HG02885 (cell line): ENCODE data around the gene POLD2.

Experiments used
- ATAC-seq: cut with Tn5 transposase; IDR thresholded peaks from one replicate; pipeline ENCODE4 v1.9.1; 2021; ENCODE audit warnings: mild to moderate bottlenecking; ENCODE audit not compliant: unreplicated experiment, poor library complexity

Gene POLD2

DNA sequence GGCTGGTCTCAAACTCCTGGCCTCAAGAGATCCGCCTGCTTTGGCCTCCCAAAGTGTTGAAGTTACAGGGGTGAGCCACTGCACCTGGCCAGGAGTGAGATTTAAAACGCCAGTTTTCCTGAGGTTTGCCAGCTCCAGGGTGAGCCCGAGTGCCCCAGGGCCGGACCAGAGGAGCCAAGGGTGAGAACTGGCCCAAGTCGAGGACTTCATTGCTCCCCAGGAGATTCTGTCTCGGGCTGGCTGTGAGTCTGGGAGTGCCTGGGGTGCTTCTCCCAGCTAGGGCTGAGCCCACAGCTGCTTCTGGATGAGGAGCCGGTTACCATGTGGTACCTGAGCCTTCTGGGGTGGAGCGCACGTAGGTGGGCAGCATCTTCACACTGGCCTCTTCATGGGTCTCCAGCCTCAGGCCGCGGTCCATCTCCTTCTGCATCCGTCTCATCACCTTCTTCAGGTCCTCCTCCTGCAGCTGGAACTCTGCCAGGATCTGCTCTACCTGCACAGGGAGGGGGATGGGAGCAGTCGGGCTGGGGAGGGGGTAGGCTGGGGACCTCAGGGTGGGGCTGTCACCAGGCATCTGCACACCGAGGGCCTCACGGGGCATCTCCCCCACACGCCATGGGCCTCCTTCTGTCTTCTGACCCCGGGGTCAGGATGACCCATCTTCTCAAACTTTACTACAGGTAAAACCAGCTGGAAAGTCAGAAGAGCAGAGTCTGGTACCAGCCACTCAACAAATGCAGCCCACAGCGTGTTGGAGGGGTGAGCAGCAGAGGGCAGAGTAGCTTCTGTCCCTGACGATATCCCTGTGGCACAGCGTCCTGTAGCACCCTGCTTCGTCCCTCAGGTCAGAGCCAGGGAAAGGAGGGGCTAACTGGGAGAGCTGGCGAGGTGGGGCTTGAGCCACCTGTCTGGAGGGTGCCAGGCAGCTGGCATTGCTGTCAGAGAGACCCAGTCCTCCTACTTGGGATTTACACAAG is 29.9 kb upstream of the POLD2 start:
- ATAC-seq = no peak

DNA sequence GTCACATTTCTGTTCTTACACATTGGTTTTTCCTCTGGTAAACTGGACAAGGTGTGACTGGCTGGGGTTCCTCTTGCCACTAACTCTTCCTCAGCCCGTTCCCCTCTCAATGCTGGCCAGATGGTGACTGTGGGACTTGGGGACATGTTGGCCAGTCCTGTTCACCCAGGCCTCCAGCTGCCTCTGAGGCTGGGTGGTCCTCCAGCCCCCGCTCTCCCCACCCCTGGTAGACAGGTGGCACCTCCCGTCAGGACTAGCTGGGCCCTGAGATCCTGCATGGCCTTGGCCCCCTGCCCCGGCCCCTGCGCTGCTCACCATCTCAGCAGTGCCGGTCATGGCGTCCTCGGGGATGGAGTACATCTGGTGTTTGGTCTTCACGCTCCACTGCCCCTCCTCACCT is 28.6 kb upstream of the POLD2 start:
- ATAC-seq = no peak

DNA sequence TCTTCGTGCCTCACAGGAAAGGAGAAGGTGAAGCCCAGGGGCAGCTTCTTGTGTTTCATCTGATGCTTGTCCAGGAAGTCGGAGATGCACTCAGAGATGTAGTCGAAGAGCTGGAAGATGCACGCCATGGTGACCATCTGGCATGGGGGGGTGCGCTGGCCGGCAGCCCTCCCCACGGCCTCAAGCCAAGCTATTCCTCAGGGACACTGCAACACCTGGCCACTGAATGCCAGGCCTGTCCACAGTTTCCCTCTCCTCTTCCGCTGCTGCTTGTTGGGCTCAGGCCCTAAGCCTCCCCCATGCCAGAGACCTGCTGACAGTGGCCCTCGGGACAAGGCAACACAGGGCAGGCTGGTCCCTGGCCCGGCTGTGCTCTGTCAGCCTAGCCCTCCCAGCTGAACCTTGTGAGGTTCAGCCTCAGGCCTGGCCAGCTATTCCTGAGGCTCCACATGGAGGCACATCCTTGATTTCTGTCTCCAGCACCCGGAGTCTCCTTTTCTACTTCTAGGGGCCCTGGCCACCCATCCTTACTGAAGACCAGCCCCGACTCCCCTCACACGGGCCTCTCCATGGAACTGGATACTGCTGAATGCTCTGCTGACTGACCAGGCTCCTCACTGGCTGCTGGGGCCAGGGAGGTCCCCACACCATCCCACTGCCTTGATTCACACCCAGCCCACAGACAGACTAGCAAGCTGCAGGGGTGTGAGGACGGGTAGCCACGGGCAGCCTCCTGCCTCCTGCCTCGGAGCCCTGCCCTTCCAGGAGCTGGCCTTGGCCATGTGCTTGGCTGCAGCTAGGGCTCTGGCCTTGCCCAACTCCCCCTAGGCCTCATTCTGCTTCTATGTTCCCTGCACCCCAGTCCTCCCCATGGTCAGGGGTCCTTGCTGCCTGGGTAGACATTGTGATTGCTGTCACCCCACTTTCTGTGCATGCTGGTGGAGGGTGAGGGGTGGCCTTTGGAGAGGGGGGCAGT is 27.9 kb upstream of the POLD2 start:
- no peak for ATAC-seq

DNA sequence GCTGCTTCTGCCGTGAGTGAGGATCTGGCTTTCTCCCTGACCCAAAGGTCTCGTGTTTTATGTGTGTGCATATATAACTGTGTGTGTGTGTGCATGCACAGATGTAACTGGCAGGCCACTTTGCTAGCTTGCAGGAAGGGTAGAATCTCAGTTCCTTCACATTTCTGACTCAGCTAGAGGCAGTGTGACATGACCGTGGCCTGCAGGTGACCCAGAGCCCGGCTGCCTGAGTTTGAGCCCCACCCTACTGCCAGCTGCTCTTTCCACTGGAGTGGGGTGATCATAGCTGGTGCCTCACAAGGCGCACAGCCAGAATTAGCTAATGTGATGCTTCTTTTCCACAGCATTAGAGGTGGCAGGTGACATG is 27.1 kb upstream of the POLD2 start:
- no peak for ATAC-seq

DNA sequence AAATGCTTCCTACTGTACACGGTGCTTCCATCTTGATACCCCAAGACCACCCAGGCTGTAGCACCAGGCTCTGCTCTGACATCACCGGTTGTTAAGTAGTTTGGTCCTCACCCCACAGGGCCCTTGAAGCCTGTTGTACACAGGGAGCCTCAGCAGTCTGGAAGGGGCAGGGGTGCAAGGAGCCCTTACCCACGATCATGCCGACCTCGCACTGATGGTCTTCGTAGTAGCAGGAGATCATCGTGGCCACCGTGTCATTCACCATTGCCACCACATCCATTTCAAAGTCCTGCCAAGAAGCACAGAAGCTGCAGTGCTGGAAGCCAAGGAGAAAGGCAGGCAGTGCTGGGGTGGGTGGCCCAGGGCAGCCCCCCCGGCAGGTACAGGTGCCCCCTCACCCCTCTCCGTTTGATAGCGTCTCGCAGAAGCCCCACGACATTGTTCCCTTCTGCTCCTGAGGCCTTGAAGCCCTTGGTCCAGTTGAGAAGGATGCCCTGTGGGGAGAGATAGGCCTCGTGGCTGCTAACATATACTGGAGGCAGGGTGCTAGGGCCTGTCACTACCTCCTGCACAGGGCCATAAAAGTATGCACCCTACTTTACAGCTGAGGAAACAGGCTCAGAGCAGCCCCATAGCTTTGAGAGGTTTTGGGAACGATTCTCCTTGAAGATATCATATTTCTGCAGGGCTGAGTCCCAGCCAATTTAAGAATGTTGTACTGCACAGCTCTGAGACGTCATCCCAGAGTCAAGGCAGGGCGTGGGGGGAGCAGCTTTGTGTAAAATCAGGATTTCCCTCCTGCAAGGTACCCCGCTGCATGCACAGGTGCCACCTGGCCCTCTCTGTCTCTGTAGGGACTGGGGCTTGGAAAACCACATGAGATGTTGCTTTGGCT is 26.5 kb upstream of the POLD2 start:
- no peak for ATAC-seq

DNA sequence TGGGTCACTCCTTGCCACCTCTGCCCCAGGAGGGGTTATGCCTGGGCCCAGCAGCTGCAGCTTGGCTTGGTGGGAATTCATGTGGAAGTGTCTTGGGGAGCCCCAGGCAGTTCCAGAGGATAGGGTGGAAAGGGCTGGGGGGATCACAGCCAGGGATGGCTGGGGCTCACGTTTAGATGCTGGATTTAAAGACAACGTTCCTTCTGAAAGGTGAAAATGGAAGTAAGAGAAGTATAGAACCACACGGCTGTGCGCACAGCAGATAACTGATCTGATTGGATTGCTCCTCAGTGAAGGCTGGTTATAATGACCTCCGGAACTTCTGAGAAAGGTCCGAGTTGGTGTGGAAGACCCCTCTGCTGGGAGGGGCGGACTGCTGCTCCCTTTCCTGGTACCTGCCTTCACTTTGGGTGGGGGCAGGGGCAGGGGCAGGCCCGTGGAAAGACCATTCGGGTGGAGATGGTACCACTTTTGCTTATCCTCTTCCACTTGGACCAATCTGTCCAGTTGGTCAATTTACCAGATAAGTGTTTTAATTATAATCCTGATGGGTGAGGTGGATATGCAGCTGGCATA is 25.7 kb upstream of the POLD2 start:
- no peak for ATAC-seq

DNA sequence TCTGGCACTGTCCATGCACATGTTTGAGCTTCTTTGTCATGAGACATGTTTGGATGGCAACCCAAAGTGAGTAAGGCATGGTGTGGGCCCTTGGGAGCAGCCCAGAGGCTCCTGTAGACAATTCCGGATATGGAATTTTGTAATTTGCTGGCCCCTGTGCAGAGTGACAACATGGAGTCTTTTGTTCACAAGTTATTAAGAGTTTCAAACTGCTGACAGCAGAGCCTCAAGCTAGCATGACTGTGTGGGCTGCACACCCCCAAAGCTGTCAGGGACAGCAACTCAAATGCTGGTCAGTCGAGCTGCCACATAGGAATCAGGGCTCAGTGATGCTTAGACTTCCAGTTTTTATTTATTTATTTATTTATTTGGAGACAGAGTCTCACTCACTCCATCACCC is 24.8 kb upstream of the POLD2 start:
- no peak for ATAC-seq

DNA sequence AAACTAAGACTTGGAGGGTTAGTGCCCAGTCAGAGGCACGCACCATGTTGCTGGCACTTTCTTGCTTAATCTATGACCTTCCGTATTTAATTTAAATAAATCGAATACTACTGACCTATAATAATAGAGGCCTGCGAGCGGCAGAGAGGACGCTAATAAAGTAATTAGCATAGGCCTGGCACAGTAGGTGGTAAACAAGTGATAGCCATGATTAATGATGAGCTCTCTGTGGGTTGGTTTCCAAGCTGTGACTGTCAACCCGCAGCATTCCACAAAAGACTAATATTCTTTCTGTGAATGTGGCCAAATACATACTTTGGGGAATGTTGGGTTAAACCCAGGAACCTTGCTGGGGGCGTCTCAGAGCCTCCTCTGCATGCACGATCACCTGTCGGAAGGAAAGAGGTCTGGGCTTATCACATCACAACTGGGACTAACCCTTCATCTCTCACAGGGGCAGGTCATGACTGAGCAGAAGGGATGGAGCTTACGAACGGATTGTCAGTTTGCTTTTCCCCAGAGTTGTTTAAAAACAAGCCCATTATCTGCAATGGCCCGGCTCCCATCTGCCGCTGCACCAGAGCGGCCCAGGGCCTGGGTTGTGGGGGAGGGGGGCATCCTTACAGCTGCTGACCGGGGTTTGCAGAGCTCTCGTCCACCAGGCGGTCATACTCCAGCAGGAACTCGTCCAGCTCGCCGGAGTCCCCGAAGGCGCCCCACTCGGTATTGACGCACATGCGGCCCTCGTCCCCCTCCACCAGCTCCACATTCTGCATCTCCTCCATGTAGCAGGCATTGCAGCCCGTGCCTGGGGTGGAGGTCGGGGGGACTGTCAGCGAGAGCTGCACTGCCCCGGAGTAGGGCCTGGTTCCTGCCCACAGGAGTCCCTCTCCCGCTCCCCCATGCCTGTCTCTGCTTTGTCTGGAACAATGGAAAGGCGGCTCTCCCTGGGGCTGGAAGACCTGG is 24.0 kb upstream of the POLD2 start:
- ATAC-seq = no peak

DNA sequence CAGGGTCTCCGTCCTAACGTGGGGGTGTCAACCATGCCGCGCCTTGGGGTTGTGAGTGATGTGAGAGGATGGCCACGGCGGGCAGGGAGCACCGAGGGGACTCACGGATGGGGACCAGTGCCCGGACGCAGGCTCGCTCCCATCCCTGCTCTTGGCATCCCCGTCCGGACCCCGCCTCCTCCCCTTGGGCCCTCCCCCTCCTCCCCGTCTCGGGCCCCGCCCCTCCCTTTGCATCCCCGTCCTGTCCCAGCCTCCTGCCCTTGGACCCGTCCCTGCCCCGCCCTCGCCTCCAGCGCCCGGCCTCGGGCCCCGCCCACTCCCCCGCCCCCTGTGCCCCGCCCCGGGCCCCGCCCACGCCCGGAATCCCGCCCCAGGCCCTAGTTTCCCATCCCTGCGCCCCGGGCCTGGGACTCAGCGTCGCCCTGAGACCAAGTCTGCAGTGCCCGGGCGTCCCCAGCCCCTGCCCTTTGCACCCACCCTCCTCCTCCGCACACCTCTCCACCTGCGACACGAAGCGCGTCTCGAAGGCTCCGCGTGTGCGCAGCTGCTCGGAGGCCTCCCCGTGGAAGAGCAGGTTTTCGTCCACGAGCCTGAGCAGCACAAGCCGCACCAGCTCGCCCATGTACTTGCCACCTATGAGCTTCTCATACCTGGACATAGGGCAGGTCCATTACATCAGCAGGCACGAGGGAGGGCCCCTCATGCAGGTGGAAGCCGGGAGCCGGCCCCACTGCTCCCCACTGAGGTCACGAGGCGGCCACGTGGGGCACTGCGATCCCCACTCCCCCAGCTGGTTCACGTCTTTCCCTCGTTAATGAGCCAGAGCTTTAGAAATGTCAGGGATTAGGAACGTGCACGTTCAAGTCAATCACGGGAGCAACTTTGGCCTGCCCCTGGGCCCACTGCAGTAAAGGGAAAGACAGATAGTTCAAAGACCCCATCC is 22.9 kb upstream of the POLD2 start:
- no peak for ATAC-seq

DNA sequence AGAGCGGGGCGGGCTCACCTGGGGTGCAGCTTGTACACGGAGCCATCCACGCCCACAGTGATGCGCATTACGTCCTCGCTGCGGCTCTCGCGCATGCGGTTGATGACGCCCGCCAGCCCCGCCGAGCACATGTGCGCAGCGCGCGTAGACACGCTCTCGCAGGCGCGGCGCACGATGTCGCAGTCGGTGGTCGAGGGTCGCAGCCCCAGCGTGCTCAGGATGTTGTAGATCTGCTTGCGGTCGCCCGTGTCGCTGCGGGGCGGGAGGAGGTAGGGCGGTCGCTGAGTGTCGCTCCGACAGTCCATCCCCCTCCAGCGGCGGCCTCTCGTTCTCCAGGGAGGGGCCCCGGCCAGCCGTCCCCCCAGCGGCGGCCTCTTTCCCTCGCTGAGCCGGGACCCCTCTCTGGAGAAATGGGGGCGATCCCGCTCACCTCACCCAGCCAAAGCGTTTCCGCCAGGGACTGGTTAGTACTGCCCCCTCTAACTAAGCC is 22.2 kb upstream of the POLD2 start:
- ATAC-seq = no peak

DNA sequence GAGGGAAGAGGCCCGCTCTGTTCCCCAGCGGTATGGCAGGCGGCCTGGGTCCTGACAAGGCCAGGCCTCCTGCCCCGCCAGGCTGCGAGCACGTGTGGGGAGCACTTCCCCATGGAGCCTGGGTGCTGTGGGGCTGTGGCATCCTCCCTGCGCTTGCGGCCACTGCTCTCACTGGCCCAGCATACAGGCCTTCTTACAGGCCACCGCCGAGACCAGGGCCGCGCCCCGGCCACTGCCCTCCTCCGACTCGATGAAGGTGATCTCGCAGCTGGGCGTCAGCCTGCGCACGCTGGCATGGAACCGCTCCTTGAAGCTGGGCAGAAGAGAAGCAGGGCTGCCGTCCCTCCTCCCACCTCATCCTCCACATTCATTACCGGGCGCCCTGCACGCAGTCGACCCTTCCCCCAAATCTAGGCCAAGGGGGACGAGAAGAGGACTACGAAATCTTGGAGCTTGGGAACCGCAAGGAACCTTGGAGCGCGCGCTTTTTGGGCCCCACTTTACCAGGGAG is 21.7 kb upstream of the POLD2 start:
- no peak for ATAC-seq

DNA sequence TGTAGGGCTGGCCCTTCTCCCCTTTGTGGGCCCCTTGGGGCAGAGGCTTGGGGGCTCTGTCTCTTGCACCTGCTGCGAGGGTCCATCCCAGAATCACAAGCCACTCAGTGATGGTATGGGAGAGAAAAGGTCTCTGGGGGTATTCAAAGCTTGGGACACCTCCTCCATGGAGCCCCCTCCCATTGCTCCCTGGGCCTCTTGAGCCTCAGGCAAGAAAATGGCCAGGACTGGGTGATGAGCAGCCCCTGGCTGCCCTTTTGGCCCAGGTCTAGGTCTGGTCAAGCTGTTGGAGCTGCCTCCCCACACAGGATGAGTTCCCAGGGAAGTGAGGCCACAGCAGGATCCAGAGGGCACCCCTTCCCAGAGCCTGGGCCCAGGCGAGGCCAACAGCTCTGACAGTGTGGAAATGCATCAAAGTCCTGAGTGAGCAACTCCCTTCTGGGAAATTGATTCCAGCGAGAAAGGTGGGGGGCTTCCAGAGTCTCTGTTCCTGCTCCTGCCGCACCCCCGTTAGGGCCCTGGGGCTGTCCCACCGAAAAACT is 21.1 kb upstream of the POLD2 start:
- no peak for ATAC-seq

DNA sequence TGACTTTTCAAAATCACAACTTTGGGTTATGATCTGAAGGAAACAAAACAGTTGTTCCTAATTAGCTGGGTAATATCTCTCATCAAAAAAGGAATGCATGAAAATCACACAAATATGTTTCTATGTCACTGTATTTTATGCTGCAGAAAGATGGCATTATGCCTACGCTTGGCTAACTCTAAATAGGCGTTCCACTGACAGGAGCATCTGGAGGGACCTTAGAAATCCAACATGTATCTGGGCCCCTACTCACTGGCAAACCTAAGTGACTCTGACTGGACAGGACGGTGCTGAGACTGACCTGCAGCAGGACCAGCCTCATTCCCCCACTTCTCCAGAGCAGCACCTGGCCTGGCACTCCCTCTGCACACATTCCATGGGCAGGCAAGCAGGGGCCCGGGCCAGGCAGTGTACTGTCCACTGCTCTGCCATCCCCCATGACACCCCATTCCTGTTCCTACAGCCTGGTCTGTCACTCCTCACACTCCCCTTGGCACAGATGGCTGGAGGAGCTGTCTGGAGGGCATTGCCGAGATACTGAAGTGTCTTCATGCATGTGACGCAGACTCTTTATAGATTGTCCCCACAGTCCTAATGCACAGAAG is 20.4 kb upstream of the POLD2 start:
- no peak for ATAC-seq

DNA sequence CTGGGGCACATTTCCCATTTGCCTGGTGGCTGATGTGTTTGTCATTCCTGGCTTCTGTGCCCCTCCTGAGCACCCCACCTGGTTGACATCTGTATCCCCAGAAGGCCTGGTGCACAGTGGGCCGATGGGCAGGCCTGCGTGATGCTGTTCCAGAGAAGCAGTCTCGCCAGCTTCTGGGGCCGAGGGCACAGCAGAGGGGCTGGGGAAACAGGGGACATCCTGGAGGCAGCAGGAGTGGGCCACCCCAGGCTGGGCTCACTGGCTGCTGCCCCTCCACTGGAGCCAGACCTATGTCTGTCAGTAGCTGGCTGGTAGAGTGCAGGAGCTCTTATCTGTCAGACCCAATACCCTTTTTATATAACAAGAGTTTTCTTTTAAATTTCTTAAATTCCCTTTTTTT is 18.7 kb upstream of the POLD2 start:
- ATAC-seq = no peak

DNA sequence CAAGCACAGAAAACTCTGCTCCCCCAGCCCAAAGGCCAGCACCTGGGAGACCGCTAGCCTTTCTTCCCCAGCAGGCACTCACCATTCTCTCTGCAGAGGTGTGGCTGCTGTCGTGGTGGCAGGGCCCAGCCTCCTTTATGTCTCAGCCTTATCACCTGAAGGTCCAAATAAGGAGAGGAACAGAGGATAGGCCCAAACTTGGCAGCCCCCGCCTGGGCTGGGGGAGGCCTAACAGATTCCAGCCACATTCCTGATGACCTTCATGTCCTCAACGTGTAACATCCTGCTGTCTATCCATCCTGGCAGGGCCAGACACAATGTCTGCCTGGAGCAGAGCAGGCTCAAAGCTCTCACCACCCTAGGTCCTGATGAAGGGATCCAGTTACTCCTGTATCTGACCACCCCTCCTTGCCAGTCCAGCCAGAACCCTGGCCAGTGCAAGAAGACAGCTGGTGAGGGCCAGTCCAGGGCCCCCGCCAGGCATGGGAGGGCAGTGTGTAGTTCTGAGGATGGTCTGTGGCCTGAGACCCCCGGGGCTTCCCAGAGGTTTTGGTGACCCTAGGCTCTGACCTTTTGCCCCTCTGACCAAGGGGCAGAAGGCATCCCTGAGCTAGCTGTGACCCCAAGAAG is 18.0 kb upstream of the POLD2 start, which contains the start of gene MYL7:
Gene MYL7, minus strand, starts transcription at position 112 of the 630 bp plus-strand sequence. Its CDS starts 27 bp downstream, at position 85.
- no peak for ATAC-seq

DNA sequence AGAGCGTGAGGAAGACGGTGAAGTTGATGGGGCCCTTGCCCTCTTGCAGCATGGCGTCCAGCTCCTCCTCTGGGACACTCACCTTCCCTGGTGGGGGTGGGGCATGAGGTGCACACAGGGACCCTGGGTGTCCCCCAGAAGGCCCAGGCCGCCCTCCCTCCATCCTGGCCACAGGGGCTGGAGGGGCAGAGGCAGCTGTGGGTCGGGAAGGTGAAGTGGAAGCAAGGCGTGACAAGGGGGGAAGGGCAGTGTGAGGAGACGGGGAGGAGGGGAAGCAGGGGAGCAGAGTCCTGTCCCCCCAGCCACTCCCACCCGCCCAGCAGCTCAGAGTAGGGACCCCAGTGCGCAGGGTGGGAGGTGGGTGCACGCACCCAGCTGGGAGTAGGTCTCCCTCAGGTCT is 17.0 kb upstream of the POLD2 start:
- no peak for ATAC-seq
